ENCODE measurements around the gene CTPS2. TPM values are rescaled to one million over a fixed set of nuclear protein-coding genes. Genes with fewer than 3 reads are reported as not detected.
"Not testable (repeated sequence)": the region's sequence is repeated elsewhere in the genome, so short reads cannot be mapped to it uniquely, and the experiment has no call there.

The CTPS2 gene
- total and polyA plus RNA-seq, 10 of the 15 experiments (the other 5 are each of a cell fraction or from before 2014, with no cell fraction given), result 5.9 to 17.8 (median 14.2) TPM

GRCh38 chrX:16580004-16580797 is 132.3 kb downstream of the CTPS2 start:
- ATAC-seq; H4K20me1 ChIP-seq (ENCODE audit: control insufficient read depth, insufficient read depth); in situ Hi-C loops (cut with MboI); FAIRE-seq; H3K9ac ChIP-seq (ENCODE audit: control insufficient read depth, insufficient read depth, low read length); SMC1A ChIA-PET (ENCODE audit: uncharacterized antibody, unreplicated experiment); RAD21 ChIA-PET (ENCODE audit: unreplicated experiment); H3K27ac ChIP-seq (ENCODE audit: control insufficient read depth, insufficient read depth); H3K9me3 ChIP-seq (replicated peaks; ENCODE audit: control insufficient read depth, insufficient read depth, low read length); intact Hi-C loops (cut with micrococcal nuclease; ENCODE audit: unreplicated experiment); H3K4me1 ChIP-seq (ENCODE audit: control insufficient read depth, insufficient read depth, low read length); H3K36me3 ChIP-seq (ENCODE audit: control insufficient read depth in 2 of 2, insufficient read depth in 2 of 2, low read length in 1 of 2); BruUV-seq (replicated peaks); CTCF ChIA-PET; H3K4me3 ChIP-seq; H2AFZ ChIP-seq (ENCODE audit: control insufficient read depth, low read depth, low read length); H3K4me2 ChIP-seq (ENCODE audit: control insufficient read depth, insufficient read depth); H3K27me3 ChIP-seq (replicated peaks in 1 of 2; ENCODE audit: control insufficient read depth in 2 of 2, insufficient read depth in 2 of 2, low read length in 1 of 2); DNase-seq (ENCODE audit: low read depth, low spot score); H3K79me2 ChIP-seq (ENCODE audit: control insufficient read depth, insufficient read depth, low read length); POLR2A ChIA-PET: not testable (repeated sequence)
- WGBS (ENCODE audit: insufficient coverage, insufficient replicate concordance, low lambda C conversion rate, missing lambda C conversion rate), result 67% methylated on average over 14 of the region's 14 CpGs

- H3K9ac ChIP-seq (ENCODE audit: control insufficient read depth, insufficient read depth, low read length), result no peak overlapping the region
- no peak for TF ChIP-seq CEBPB (IDR thresholded peaks at IDR 0.05; ENCODE audit: borderline replicate concordance in 1 of 2, low read depth in 2 of 2, low read length in 2 of 2)
- H3K79me2 ChIP-seq (ENCODE audit: control insufficient read depth, insufficient read depth, low read length), result no peaks in the 10 kb centered on the region
- in situ Hi-C loops (cut with MboI) (no loop called here), intact Hi-C loops (cut with micrococcal nuclease; ENCODE audit: unreplicated experiment) (no loop called here)
- DNase-seq (ENCODE audit: low read depth, low spot score), result no peak
- H3K4me1 ChIP-seq (ENCODE audit: control insufficient read depth, insufficient read depth, low read length), result no peaks in the 10 kb centered on the region
- no peak for ATAC-seq
- BruUV-seq (replicated peaks), result no TSS peak
- FAIRE-seq, result no peak
- ChIA-PET CTCF (no interaction called here), RAD21 (ENCODE audit: unreplicated experiment) (no interaction called here), SMC1A (ENCODE audit: uncharacterized antibody, unreplicated experiment) (no interaction called here), POLR2A (interaction anchor here (0.5 kb wide), 1 partner anchor 92 kb away, joined by 5 read pairs; no protein-coding TSS in a partner anchor)
- no peak overlapping the region for H2AFZ ChIP-seq (ENCODE audit: control insufficient read depth, low read depth, low read length)
- H4K20me1 ChIP-seq (ENCODE audit: control insufficient read depth, insufficient read depth), result no peaks in the 10 kb centered on the region
- WGBS (ENCODE audit: insufficient coverage, insufficient replicate concordance, low lambda C conversion rate, missing lambda C conversion rate), result 68% methylated on average over 3 of the region's 3 CpGs
- no peaks in the 10 kb centered on the region for H3K9me3 ChIP-seq (replicated peaks; ENCODE audit: control insufficient read depth, insufficient read depth, low read length)
- H3K27ac ChIP-seq (ENCODE audit: control insufficient read depth, insufficient read depth), result no peak overlapping the region
- H3K27me3 ChIP-seq (replicated peaks in 1 of 2; ENCODE audit: control insufficient read depth in 2 of 2, insufficient read depth in 2 of 2, low read length in 1 of 2), result no peaks in the 10 kb centered on the region
- H3K36me3 ChIP-seq (ENCODE audit: control insufficient read depth in 2 of 2, insufficient read depth in 2 of 2, low read length in 1 of 2), result no peaks in the 10 kb centered on the region
- no peak overlapping the region for H3K4me3 ChIP-seq
- no peak overlapping the region for H3K4me2 ChIP-seq (ENCODE audit: control insufficient read depth, insufficient read depth)
Measured at GRCh38 chrX:16579517-16579916, 133.0 kb downstream of the CTPS2 start.
